GM18907 (cell line): ENCODE results near the gene RTN4R.
"Not testable (repeated sequence)": the region's sequence is repeated elsewhere in the genome, so short reads cannot be mapped to it uniquely, and the experiment has no call there.

Source experiments
- ATAC-seq: cut with Tn5 transposase; IDR thresholded peaks from one replicate; pipeline ENCODE4 v1.9.1; 2021; ENCODE audit warnings: mild to moderate bottlenecking, moderate library complexity; ENCODE audit not compliant: unreplicated experiment

RTN4R gene

GRCh38 chr22:20272700-20273099, 4.6 kb upstream of the RTN4R start:
- no peak for ATAC-seq

- ATAC-seq, result no peak
These were observed 4.1 kb upstream of the RTN4R start for GRCh38 chr22:20272174-20272573.

GRCh38 chr22:20271114-20271994, 3.2 kb upstream of the RTN4R start:
- no peak for ATAC-seq

- ATAC-seq, result not testable (repeated sequence)
These were observed 2.3 kb upstream of the RTN4R start for GRCh38 chr22:20270190-20271113.

- not testable (repeated sequence) for ATAC-seq
These were observed 1.6 kb upstream of the RTN4R start for GRCh38 chr22:20269673-20270072.

GRCh38 chr22:20269201-20269600, 1.1 kb upstream of the RTN4R start:
- ATAC-seq, result not testable (repeated sequence)

- no peak for ATAC-seq
These were observed 458 bp downstream of the RTN4R start for GRCh38 chr22:20267441-20268278.

- ATAC-seq, result not testable (repeated sequence)
These were observed 1.3 kb downstream of the RTN4R start for GRCh38 chr22:20266667-20267440.

GRCh38 chr22:20265772-20266666, 2.1 kb downstream of the RTN4R start:
- not testable (repeated sequence) for ATAC-seq

GRCh38 chr22:20264614-20265452, 3.3 kb downstream of the RTN4R start:
- no peak for ATAC-seq

GRCh38 chr22:20263404-20264281, 4.5 kb downstream of the RTN4R start:
- not testable (repeated sequence) for ATAC-seq

GRCh38 chr22:20262582-20263147, 5.5 kb downstream of the RTN4R start:
- ATAC-seq, result no peak

- no peak for ATAC-seq
These were observed 6.1 kb downstream of the RTN4R start for GRCh38 chr22:20261848-20262581.

GRCh38 chr22:20260071-20260765, 7.9 kb downstream of the RTN4R start:
- no peak for ATAC-seq

GRCh38 chr22:20259327-20259688, 8.8 kb downstream of the RTN4R start:
- no peak for ATAC-seq
